ENCODE measurements around the gene KANK2.

DNA sequence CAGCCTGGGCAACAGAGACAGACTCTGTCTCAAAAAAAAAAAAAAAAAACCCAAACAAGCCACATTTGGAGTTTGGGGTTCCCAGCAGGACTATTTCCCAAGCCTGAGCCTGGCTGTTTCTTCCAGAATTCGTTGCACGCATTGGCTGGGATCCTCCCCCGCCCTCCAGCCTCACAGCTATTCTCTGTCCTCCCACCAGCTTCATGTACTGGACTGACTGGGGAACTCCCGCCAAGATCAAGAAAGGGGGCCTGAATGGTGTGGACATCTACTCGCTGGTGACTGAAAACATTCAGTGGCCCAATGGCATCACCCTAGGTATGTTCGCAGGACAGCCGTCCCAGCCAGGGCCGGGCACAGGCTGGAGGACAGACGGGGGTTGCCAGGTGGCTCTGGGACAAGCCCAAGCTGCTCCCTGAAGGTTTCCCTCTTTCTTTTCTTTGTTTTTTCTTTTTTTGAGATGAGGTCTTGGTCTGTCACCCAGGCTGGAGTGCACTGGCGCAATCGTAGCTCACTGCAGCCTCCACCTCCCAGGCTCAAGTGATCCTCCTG, 81.4 kb downstream of the KANK2 start:
- TF ChIP-seq EZH2 (IDR thresholded peaks at IDR 0.05; ENCODE audit: insufficient read depth, poor library complexity, severe bottlenecking) = no peak
- no peak for TF ChIP-seq EZH2phosphoT487 (IDR thresholded peaks at IDR 0.05; ENCODE audit: insufficient read depth, low read depth)
